Neural cell (in vitro differentiated cells): Measurements from ENCODE around the gene ADRB2.

ENCODE experiments used
- EZH2 ChIP-seq: fragments of 200-600, 300-800 bp; shearing (Covaris generic), sonication (generic); IDR thresholded peaks from 2 replicates; pipeline ENCODE4 v1.6.1; 2014; ENCODE audit warnings: antibody characterized with exemption, low read length, borderline replicate concordance, mild to moderate bottlenecking; ENCODE audit not compliant: insufficient read depth, poor library complexity, severe bottlenecking
- POLR2AphosphoS5 ChIP-seq: IDR thresholded peaks from 2 replicates; pipeline ENCODE4 v1.6.1; 2012
- RAD21 ChIP-seq: fragments of 450-650 bp; conservative IDR thresholded peaks from 2 replicates; pipeline ENCODE4 v1.6.1; 2014; ENCODE audit warnings: antibody characterized with exemption, mild to moderate bottlenecking, moderate library complexity
- REST ChIP-seq: IDR thresholded peaks from 2 replicates; pipeline ENCODE4 v1.6.1; 2012; ENCODE audit warnings: borderline replicate concordance
- SMC3 ChIP-seq: fragments of 450-650 bp; conservative IDR thresholded peaks from 2 replicates; pipeline ENCODE4 v1.6.1; 2014; ENCODE audit warnings: antibody characterized with exemption, mild to moderate bottlenecking, moderate library complexity; ENCODE audit not compliant: poor library complexity
- TAF1 ChIP-seq: IDR thresholded peaks from 2 replicates; pipeline ENCODE4 v1.6.1; 2012; ENCODE audit warnings: low read depth
- TF ChIP-seq, protein P1 (sequence below): fragments of 450-650 bp; IDR thresholded peaks from 2 replicates; pipeline ENCODE4 v1.5.1; 2014; ENCODE audit warnings: antibody characterized with exemption, mild to moderate bottlenecking, moderate library complexity; ENCODE audit not compliant: poor library complexity, severe bottlenecking

DNA sequence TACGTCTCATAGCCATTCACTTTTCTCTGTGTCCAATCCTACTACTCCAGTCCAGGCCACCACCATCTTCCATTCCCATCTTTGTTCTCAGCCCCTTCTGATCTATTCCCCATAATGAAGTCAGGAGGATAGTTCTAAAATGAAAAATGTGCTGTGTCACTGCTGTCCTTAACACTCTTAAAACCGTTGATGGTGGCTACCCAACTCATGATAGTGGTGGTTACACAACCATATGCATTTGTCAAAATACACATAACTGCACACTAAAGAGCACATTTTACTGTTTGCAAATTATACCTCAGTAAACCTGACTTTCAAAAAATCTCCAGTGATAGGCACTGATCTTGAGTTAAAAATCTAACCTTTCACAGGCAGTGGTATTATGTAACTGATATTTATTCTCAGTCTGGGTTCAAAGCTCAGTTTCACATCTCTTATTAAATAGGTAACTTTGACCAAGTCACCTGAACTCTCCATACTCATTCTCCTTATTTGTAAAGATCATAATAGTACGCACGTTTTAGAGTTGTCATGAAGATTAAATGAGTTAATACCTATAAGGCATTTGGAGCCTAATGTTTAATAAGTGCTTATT, 24.6 kb upstream of the ADRB2 start:
- TF ChIP-seq REST = no peak
- TF ChIP-seq, protein P1, sequence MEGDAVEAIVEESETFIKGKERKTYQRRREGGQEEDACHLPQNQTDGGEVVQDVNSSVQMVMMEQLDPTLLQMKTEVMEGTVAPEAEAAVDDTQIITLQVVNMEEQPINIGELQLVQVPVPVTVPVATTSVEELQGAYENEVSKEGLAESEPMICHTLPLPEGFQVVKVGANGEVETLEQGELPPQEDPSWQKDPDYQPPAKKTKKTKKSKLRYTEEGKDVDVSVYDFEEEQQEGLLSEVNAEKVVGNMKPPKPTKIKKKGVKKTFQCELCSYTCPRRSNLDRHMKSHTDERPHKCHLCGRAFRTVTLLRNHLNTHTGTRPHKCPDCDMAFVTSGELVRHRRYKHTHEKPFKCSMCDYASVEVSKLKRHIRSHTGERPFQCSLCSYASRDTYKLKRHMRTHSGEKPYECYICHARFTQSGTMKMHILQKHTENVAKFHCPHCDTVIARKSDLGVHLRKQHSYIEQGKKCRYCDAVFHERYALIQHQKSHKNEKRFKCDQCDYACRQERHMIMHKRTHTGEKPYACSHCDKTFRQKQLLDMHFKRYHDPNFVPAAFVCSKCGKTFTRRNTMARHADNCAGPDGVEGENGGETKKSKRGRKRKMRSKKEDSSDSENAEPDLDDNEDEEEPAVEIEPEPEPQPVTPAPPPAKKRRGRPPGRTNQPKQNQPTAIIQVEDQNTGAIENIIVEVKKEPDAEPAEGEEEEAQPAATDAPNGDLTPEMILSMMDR = no peak
- no peak for TF ChIP-seq TAF1
- TF ChIP-seq POLR2AphosphoS5 = no peak
- no peak for TF ChIP-seq EZH2
- TF ChIP-seq RAD21 = no peak
- no peak for TF ChIP-seq SMC3
